ENCODE results near the gene ITGB8. TPM values are rescaled to one million over a fixed set of nuclear protein-coding genes. Genes with fewer than 3 reads are reported as not detected.

The ITGB8 gene
- total and polyA plus RNA-seq, 4 donors: 0.16 to 2.8 (median 0.51) TPM

- H3K27ac ChIP-seq (ENCODE audit: low read depth in 1 of 2, low read length in 2 of 2): no peak overlapping the region
- DNase-seq (ENCODE audit: low spot score): no peak
- H3K9ac ChIP-seq (ENCODE audit: low read depth in 1 of 2, low read length in 2 of 2): no peak overlapping the region
- H3K4me3 ChIP-seq (ENCODE audit: low read depth in 1 of 3, low read length in 3 of 3): no peak overlapping the region
- H3K27me3 ChIP-seq (ENCODE audit: control insufficient read depth in 4 of 4, insufficient read depth in 4 of 4, low read length in 3 of 4): no peaks in the 10 kb centered on the region
- no peaks in the 10 kb centered on the region for H3K36me3 ChIP-seq (ENCODE audit: control insufficient read depth in 4 of 4, insufficient read depth in 3 of 4, low read depth in 1 of 4, low read length in 3 of 4)
- no peak for TF ChIP-seq GABPA (IDR thresholded peaks at IDR 0.05 in 1 of 2, conservative IDR thresholded peaks at IDR 0.05 in 1 of 2)
- TF ChIP-seq NR2F2 (IDR thresholded peaks at IDR 0.05): no peak
- no peak for TF ChIP-seq MAX (IDR thresholded peaks at IDR 0.05)
- no peak for TF ChIP-seq RXRA (IDR thresholded peaks at IDR 0.05)
- H3K9me3 ChIP-seq (ENCODE audit: control insufficient read depth in 4 of 4, low read length in 3 of 4): no peaks in the 10 kb centered on the region
- 75% methylated on average over 2 of the region's 2 CpGs for WGBS
- no peaks in the 10 kb centered on the region for H3K4me1 ChIP-seq (ENCODE audit: control insufficient read depth in 4 of 4, insufficient read depth in 4 of 4, low read length in 3 of 4)
Observed at GRCh38 chr7:20393616-20394015, 62.9 kb downstream of the ITGB8 start.

GRCh38 chr7:20394284-20394683 is 63.6 kb downstream of the ITGB8 start:
- Histone ChIP-seq H3K36me3 (ENCODE audit: control insufficient read depth in 4 of 4, insufficient read depth in 3 of 4, low read depth in 1 of 4, low read length in 3 of 4) (no peaks in the 10 kb centered on the region), H3K27me3 (ENCODE audit: control insufficient read depth in 4 of 4, insufficient read depth in 4 of 4, low read length in 3 of 4) (no peaks in the 10 kb centered on the region), H3K27ac (ENCODE audit: low read depth in 1 of 2, low read length in 2 of 2) (no peak overlapping the region), H3K4me1 (ENCODE audit: control insufficient read depth in 4 of 4, insufficient read depth in 4 of 4, low read length in 3 of 4) (no peaks in the 10 kb centered on the region), H3K9me3 (ENCODE audit: control insufficient read depth in 4 of 4, low read length in 3 of 4) (no peaks in the 10 kb centered on the region), H3K4me3 (ENCODE audit: low read depth in 1 of 3, low read length in 3 of 3) (no peak overlapping the region), H3K9ac (ENCODE audit: low read depth in 1 of 2, low read length in 2 of 2) (no peak overlapping the region)
- no peak for TF ChIP-seq RAD21 (IDR thresholded peaks at IDR 0.05)
- no peak for TF ChIP-seq ZBTB33 (IDR thresholded peaks at IDR 0.05)
- no peak for TF ChIP-seq TAF1 (conservative IDR thresholded peaks at IDR 0.05)
- no peak for TF ChIP-seq REST (IDR thresholded peaks at IDR 0.05)
- TF ChIP-seq HNF4A (conservative IDR thresholded peaks at IDR 0.05): no peak
- TF ChIP-seq HNF4G (IDR thresholded peaks at IDR 0.05): no peak
- no peak for TF ChIP-seq JUND (IDR thresholded peaks at IDR 0.05)
- no peak for DNase-seq (ENCODE audit: low spot score)
- WGBS: 80% methylated on average over 3 of the region's 3 CpGs

- H3K27ac ChIP-seq (ENCODE audit: low read depth in 1 of 2, low read length in 2 of 2): no peak overlapping the region
- no peaks in the 10 kb centered on the region for H3K27me3 ChIP-seq (ENCODE audit: control insufficient read depth in 4 of 4, insufficient read depth in 4 of 4, low read length in 3 of 4)
- DNase-seq (ENCODE audit: low spot score): no peak
- H3K9me3 ChIP-seq (ENCODE audit: control insufficient read depth in 4 of 4, low read length in 3 of 4): no peaks in the 10 kb centered on the region
- H3K4me1 ChIP-seq (ENCODE audit: control insufficient read depth in 4 of 4, insufficient read depth in 4 of 4, low read length in 3 of 4): no peaks in the 10 kb centered on the region
- no peak overlapping the region for H3K9ac ChIP-seq (ENCODE audit: low read depth in 1 of 2, low read length in 2 of 2)
- no peak overlapping the region for H3K4me3 ChIP-seq (ENCODE audit: low read depth in 1 of 3, low read length in 3 of 3)
- no peaks in the 10 kb centered on the region for H3K36me3 ChIP-seq (ENCODE audit: control insufficient read depth in 4 of 4, insufficient read depth in 3 of 4, low read depth in 1 of 4, low read length in 3 of 4)
- 71% methylated on average over 4 of the region's 4 CpGs for WGBS
- TF ChIP-seq ZBTB33 (IDR thresholded peaks at IDR 0.05) (no peak), NR2F2 (IDR thresholded peaks at IDR 0.05) (no peak), RAD21 (IDR thresholded peaks at IDR 0.05) (no peak), ATF3 (IDR thresholded peaks at IDR 0.05) (no peak), HNF4A (conservative IDR thresholded peaks at IDR 0.05) (no peak), EGR1 (IDR thresholded peaks at IDR 0.05; ENCODE audit: low read depth in 2 of 2) (no peak), YY1 (IDR thresholded peaks at IDR 0.05) (no peak), RXRA (IDR thresholded peaks at IDR 0.05) (no peak), FOXA1 (IDR thresholded peaks at IDR 0.05) (no peak), JUND (IDR thresholded peaks at IDR 0.05) (no peak), SP1 (IDR thresholded peaks at IDR 0.05) (no peak), CTCF (IDR thresholded peaks at IDR 0.05; ENCODE audit: low read depth, low read length, missing input control) (no peak), TAF1 (conservative IDR thresholded peaks at IDR 0.05) (no peak)
Observed at GRCh38 chr7:20395104-20395503, 64.4 kb downstream of the ITGB8 start.
